Stromal cell of bone marrow (primary cell): Measurements from ENCODE around the gene SMC1B.
"Not testable (repeated sequence)": the region's sequence is repeated elsewhere in the genome, so short reads cannot be mapped to it uniquely, and the experiment has no call there.

Experiments
- DNase-seq: peaks from one replicate; pipeline ENCODE4 v3.0.0-alpha.2; 2012; ENCODE audit warnings: low read depth

The SMC1B gene

GRCh38 chr22:45296628-45297297, 116.6 kb downstream of the SMC1B start:
- DNase-seq, result no peak

- DNase-seq, result no peak
These were observed 117.9 kb downstream of the SMC1B start for GRCh38 chr22:45295492-45295891.

GRCh38 chr22:45295004-45295403, 118.4 kb downstream of the SMC1B start:
- DNase-seq, result not testable (repeated sequence)
